A673 (cell line): ENCODE measurements around the gene SCUBE1. TPM values are rescaled to one million over a fixed set of nuclear protein-coding genes. Genes with fewer than 3 reads are reported as not detected.

Experiments used
- BruUV-seq: library from RNA; stranded (reverse); fragments of 400-500 nt; replicated peaks from 2 replicates; lab custom pipeline; 2021; lab: Mats Ljungman, UMichigan
- CTCF ChIA-PET: fragments of 300-600 bp; sonication (Branson Sonifier 250); formaldehyde crosslinking; loops from one replicate; lab custom pipeline; 2022; ENCODE audit warnings: antibody characterized with exemption; lab: Charles Lee
- POLR2A ChIA-PET: fragments of 300-600 bp; sonication (Branson Sonifier 250); formaldehyde crosslinking; loops from one replicate; lab custom pipeline; 2022; ENCODE audit warnings: antibody characterized with exemption; ENCODE audit not compliant: low non-redundant PET; lab: Charles Lee
- DNase-seq: peaks from one replicate; pipeline ENCODE4 v3.0.0-alpha.2; 2015; ENCODE audit warnings: low spot score
- H3K27ac ChIP-seq: fragments of 200-600 bp; sonication (generic); 2 replicates; pipeline ENCODE4 v1.5.1; 2016; ENCODE audit warnings: mixed run types, low read depth, mild to moderate bottlenecking, mixed read lengths, antibody characterized with exemption, low read length; ENCODE audit not compliant: poor library complexity, severe bottlenecking
- H3K27me3 ChIP-seq: fragments of 200-600 bp; sonication (generic); replicated peaks from 2 replicates; pipeline ENCODE4 v1.6.1; 2017; ENCODE audit warnings: mixed run types, low read depth, mild to moderate bottlenecking, mixed read lengths, antibody characterized with exemption, low read length; ENCODE audit not compliant: insufficient read depth, poor library complexity
- H3K36me3 ChIP-seq: fragments of 200-600 bp; sonication (generic); 2 replicates; pipeline ENCODE4 v1.6.1; 2016; ENCODE audit warnings: mixed run types, mild to moderate bottlenecking, mixed read lengths, antibody characterized with exemption, low read length; ENCODE audit not compliant: insufficient read depth, poor library complexity, severe bottlenecking
- H3K4me1 ChIP-seq: fragments of 200-600 bp; sonication (generic); 2 replicates; pipeline ENCODE4 v1.6.1; 2017; ENCODE audit warnings: mixed run types, mild to moderate bottlenecking, mixed read lengths, antibody characterized with exemption, low read length; ENCODE audit not compliant: insufficient read depth, poor library complexity, severe bottlenecking
- H3K4me3 ChIP-seq: fragments of 200-600 bp; sonication (generic); 2 replicates; pipeline ENCODE4 v1.5.1; 2016; ENCODE audit warnings: low read depth, mixed run types, mild to moderate bottlenecking, mixed read lengths, low read length; ENCODE audit not compliant: poor library complexity, severe bottlenecking
- H3K9me3 ChIP-seq: fragments of 200-600 bp; sonication (generic); 2 replicates; pipeline ENCODE4 v1.6.1; 2016; ENCODE audit warnings: mixed run types, low read depth, mild to moderate bottlenecking, mixed read lengths, antibody characterized with exemption, low read length; ENCODE audit not compliant: poor library complexity, severe bottlenecking
- EZH2 ChIP-seq: fragments of 200-600 bp; sonication (generic); IDR thresholded peaks from 2 replicates; pipeline ENCODE4 v1.6.1; 2017; ENCODE audit warnings: borderline replicate concordance, low read depth, mild to moderate bottlenecking, mixed read lengths, antibody characterized with exemption, low read length; ENCODE audit not compliant: poor library complexity, severe bottlenecking
- intact Hi-C: fragments of 100-400 bp; cut with micrococcal nuclease; formaldehyde crosslinking; loops from one replicate; pipeline ENCODE4 v1.10.0; 2022; ENCODE audit not compliant: unreplicated experiment
- total RNA-seq: library from RNA; stranded (reverse); gene quantifications from 2 replicates; pipeline ENCODE4 v1.2.3, GENCODE V29; 2021
- TF ChIP-seq, protein P1 (sequence below): fragments of 300-800, 200-600 bp; sonication (generic); conservative IDR thresholded peaks from 2 replicates; pipeline ENCODE4 v1.5.1; 2017; ENCODE audit warnings: low read depth, mild to moderate bottlenecking, antibody characterized with exemption, low read length, moderate library complexity, mixed read lengths

SCUBE1 gene
- total RNA-seq, 1 experiment from 2014 or later: 0.24 TPM

GRCh38 chr22:43163241-43163795, 179.9 kb downstream of the SCUBE1 start:
- Histone ChIP-seq H3K36me3 (peaks cover 15% of the 10 kb centered on the region), H3K4me1 (no peaks in the 10 kb centered on the region), H3K27ac (no peak overlapping the region), H3K4me3 (no peak overlapping the region), H3K9me3 (no peaks in the 10 kb centered on the region), H3K27me3 (no peaks in the 10 kb centered on the region)
- intact Hi-C loops: no loop called here
- no TSS peak for BruUV-seq
- ChIA-PET CTCF (no interaction called here), POLR2A (interaction anchor here (0.6 kb wide), 1 partner anchor 133 kb away, joined by 3 read pairs; no protein-coding TSS in a partner anchor)
- TF ChIP-seq EZH2: no peak
- TF ChIP-seq, protein P1, sequence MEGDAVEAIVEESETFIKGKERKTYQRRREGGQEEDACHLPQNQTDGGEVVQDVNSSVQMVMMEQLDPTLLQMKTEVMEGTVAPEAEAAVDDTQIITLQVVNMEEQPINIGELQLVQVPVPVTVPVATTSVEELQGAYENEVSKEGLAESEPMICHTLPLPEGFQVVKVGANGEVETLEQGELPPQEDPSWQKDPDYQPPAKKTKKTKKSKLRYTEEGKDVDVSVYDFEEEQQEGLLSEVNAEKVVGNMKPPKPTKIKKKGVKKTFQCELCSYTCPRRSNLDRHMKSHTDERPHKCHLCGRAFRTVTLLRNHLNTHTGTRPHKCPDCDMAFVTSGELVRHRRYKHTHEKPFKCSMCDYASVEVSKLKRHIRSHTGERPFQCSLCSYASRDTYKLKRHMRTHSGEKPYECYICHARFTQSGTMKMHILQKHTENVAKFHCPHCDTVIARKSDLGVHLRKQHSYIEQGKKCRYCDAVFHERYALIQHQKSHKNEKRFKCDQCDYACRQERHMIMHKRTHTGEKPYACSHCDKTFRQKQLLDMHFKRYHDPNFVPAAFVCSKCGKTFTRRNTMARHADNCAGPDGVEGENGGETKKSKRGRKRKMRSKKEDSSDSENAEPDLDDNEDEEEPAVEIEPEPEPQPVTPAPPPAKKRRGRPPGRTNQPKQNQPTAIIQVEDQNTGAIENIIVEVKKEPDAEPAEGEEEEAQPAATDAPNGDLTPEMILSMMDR: no peak
- DNase-seq: no peak

- intact Hi-C loops: no loop called here
- Histone ChIP-seq H3K4me1 (no peaks in the 10 kb centered on the region), H3K9me3 (no peaks in the 10 kb centered on the region), H3K36me3 (peaks cover 8% of the 10 kb centered on the region), H3K27ac (no peak overlapping the region), H3K27me3 (no peaks in the 10 kb centered on the region), H3K4me3 (no peak overlapping the region)
- no peak for DNase-seq
- POLR2A ChIA-PET: no interaction called here
- no TSS peak for BruUV-seq
- no peak for TF ChIP-seq EZH2
- TF ChIP-seq, protein P1: no peak
- CTCF ChIA-PET: no interaction called here
Measured at GRCh38 chr22:43162412-43163150, 180.6 kb downstream of the SCUBE1 start.

- ChIA-PET POLR2A (no interaction called here), CTCF (no interaction called here)
- no TSS peak for BruUV-seq
Measured at GRCh38 chr22:43160497-43161126, 182.6 kb downstream of the SCUBE1 start.

More at GRCh38 chr22:43160497-43161126, 182.6 kb downstream of the SCUBE1 start:
- Histone ChIP-seq H3K36me3 (peaks cover 6% of the 10 kb centered on the region), H3K4me1 (no peaks in the 10 kb centered on the region), H3K27ac (no peak overlapping the region), H3K9me3 (no peaks in the 10 kb centered on the region), H3K27me3 (no peaks in the 10 kb centered on the region), H3K4me3 (no peak overlapping the region)
- no peak for TF ChIP-seq EZH2
- TF ChIP-seq, protein P1: no peak
- no peak for DNase-seq
- intact Hi-C loops: no loop called here
